Measurements from ENCODE around the gene SLC26A8. TPM values are rescaled to one million over a fixed set of nuclear protein-coding genes. Genes with fewer than 3 reads are reported as not detected.

SLC26A8 gene
- total and polyA plus RNA-seq, 2 experiments from 2014 or later, result 0.89 to 2.9 TPM

- TF ChIP-seq ZNF462 (CRISPR knock-in tag; IDR thresholded peaks at IDR 0.05) (no peak), CREB1 (CRISPR knock-in tag; IDR thresholded peaks at IDR 0.05; ENCODE audit: low read depth) (no peak), EZH2 (IDR thresholded peaks at IDR 0.05; ENCODE audit: low read depth, unreplicated experiment) (no peak)
These were observed 103.4 kb downstream of the SLC26A8 start, which contains the start of gene SRPK1 (continued) for GRCh38 chr6:35920793-35921732.

GRCh38 chr6:35919827-35920751 is 104.4 kb downstream of the SLC26A8 start:
- no peaks in the 10 kb centered on the region for H3K9me2 ChIP-seq (ENCODE audit: insufficient read depth)
- Mint-ChIP-seq H3K4me1 (peaks cover 30% of the 10 kb centered on the region), H3K27me3 (ENCODE audit: insufficient read depth, low read depth, poor library complexity) (peaks cover 6% of the 10 kb centered on the region), H3K4me3 (peak overlapping the region; percentile 96), H3K9me3 (no peaks in the 10 kb centered on the region), H3K27ac (peak overlapping the region; percentile 95), H3K36me3 (ENCODE audit: low read depth) (peaks cover 37% of the 10 kb centered on the region)
- H3K4me1 ChIP-seq (ENCODE audit: insufficient read depth), result peaks cover 15% of the 10 kb centered on the region
- no peaks in the 10 kb centered on the region for H3K27me3 ChIP-seq (ENCODE audit: insufficient read depth)
- no peaks in the 10 kb centered on the region for H3F3A ChIP-seq (replicated peaks; ENCODE audit: low read depth)
- peak; percentile 31 for TF ChIP-seq REST (IDR thresholded peaks at IDR 0.05; ENCODE audit: unreplicated experiment)
- TF ChIP-seq POLR2AphosphoS5 (IDR thresholded peaks at IDR 0.05; ENCODE audit: low read depth), result no peak
- no peak overlapping the region for H3K27ac ChIP-seq (ENCODE audit: low read depth)
- H2AFZ ChIP-seq, result peak overlapping the region; percentile 86; the same call in 1 of the 2 replicates
- H4K20me1 ChIP-seq (replicated peaks; ENCODE audit: insufficient read depth), result peaks cover 42% of the 10 kb centered on the region
- H3K4me2 ChIP-seq, result peak overlapping the region; percentile 95
- peaks cover 21% of the 10 kb centered on the region for H3K36me3 ChIP-seq (ENCODE audit: insufficient read depth)
- peak overlapping the region; percentile 98 for H3K4me3 ChIP-seq
- ATAC-seq (peak; percentile 41), DNase-seq (ENCODE audit: low spot score) (peak; percentile 58)
- H3K79me2 ChIP-seq (replicated peaks; ENCODE audit: insufficient read depth), result peaks cover 53% of the 10 kb centered on the region

Measured in GM23338 (cell line).